GM12874 (cell line): ENCODE measurements around the gene NUMB.

Experiments
- CTCF ChIP-seq: IDR thresholded peaks from 2 replicates; pipeline ENCODE4 v1.5.1; 2011; ENCODE audit warnings: low read depth, mild to moderate bottlenecking, control low read depth, low read length, moderate library complexity; ENCODE audit not compliant: insufficient read depth

Gene NUMB

GRCh38 chr14:73234029-73234428 is 224.3 kb downstream of the NUMB start:
- no peak for TF ChIP-seq CTCF

GRCh38 chr14:73233564-73233963 is 224.8 kb downstream of the NUMB start:
- TF ChIP-seq CTCF, result no peak

- TF ChIP-seq CTCF, result no peak
These were observed 225.4 kb downstream of the NUMB start for GRCh38 chr14:73232984-73233383.

GRCh38 chr14:73231981-73232851 is 226.1 kb downstream of the NUMB start:
- peak; percentile 83 for TF ChIP-seq CTCF

GRCh38 chr14:73230051-73230450 is 228.3 kb downstream of the NUMB start:
- no peak for TF ChIP-seq CTCF

GRCh38 chr14:73227812-73228781 is 230.2 kb downstream of the NUMB start:
- no peak for TF ChIP-seq CTCF

GRCh38 chr14:73225496-73225895 is 232.8 kb downstream of the NUMB start:
- no peak for TF ChIP-seq CTCF
